Activated CD4-positive, alpha-beta T cell treated with anti-CD3 and anti-CD28 coated beads, Interleukin-2, amount 50 U/mL, for 24 hours (primary cell): ENCODE results near the gene ALG9.

Source experiments
- DNase-seq, 2 donors: peaks; one replicate each; pipeline ENCODE4 v3.0.0-alpha.2; 2020; ENCODE audit warnings: low read depth in 1 of 2, low spot score in 1 of 2

ALG9 gene

DNA sequence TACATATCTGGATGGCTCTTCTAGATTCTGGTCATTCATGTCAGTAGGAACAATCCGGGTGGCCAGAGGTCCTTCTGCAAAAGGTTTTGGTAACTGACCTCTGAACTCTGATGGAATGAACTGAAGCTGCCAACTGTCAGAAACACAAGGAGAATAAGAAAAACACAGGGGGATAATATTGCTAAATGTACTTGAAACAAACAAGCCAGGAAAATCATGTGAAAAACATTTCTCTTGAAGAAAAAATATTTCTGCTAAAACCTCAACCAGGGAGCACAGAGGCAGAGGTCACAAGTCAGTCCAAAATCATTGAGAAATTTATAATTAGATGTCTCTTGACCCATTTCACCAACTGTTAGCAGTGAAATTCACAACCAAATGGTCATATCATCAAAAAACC, 35.2 kb downstream of the ALG9 start:
- no peak for DNase-seq

- DNase-seq = no peak
Observed at GRCh38 chr11:111835665-111836064, 35.7 kb downstream of the ALG9 start.

DNA sequence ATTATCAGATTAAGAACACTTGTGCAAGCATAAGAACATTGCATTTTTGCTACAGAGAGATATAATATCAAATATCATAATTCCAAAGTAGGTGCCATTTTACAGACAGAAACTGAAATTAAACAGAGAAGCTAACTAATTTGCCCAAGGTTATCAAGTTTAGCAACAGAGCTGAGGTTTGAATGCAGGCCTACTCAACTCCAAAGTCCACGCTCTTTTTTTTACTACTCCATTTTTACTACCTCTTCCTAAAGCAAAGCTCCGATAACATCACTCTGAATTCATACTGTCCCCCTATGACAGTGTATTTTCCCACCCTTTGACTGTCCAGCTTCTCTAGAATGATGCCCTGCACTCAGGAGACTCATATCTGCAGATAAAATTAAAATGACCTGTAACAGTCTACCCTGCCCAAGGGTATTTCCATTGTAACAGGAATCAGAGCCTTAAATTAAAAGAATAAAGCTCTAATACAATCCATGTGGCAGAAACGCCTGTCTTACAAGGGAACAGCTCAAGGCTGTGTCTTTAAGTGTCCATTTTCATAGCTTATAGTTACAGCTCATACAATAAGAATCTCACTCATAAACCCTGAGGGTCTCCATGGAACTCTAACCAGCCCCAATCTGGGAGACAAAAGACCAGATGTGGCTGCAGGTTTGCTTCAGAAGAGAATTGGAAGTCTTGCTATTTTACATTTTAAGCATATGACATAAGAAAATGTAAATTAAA, 36.8 kb downstream of the ALG9 start:
- DNase-seq = no peak

- DNase-seq = no peak
Observed at GRCh38 chr11:111833524-111833923, 37.9 kb downstream of the ALG9 start.

GRCh38 chr11:111829185-111829968, 42.0 kb downstream of the ALG9 start:
- no peak for DNase-seq

DNA sequence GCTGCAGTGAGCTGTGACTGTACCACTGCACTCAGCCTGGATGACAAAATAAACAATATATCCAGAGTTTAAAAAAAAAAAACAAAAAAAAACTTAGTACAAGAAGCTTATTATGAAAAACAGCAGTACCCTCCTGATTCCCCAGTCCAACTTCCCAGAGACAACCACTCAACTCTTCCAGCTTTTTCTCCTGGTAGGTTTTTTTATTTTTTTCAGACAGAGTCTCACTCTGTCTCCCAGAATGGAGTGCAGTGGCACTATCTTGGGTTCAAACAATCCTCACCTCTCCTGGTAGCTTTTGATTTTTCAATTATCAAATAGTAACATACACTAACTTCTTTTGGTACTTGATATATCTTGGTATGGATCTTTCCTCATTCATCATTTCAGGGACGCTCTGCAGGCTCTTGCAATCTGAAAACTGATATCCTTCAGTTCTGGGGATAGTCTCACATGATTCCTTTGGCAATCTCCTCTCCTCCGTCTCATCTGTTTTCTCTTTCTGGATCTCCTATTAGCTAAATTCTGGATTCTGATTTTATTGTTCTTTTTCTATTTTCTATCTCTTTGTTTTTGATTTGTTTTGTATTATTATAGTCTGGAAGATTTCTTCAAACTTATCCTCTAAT, 44.9 kb downstream of the ALG9 start:
- no peak for DNase-seq

- no peak for DNase-seq
Observed at GRCh38 chr11:111823629-111824028, 47.8 kb downstream of the ALG9 start.

GRCh38 chr11:111823131-111823530, 48.2 kb downstream of the ALG9 start:
- no peak for DNase-seq

GRCh38 chr11:111819829-111820237, 51.5 kb downstream of the ALG9 start:
- no peak for DNase-seq

- no peak for DNase-seq
Observed at GRCh38 chr11:111819161-111819828, 52.1 kb downstream of the ALG9 start.

DNA sequence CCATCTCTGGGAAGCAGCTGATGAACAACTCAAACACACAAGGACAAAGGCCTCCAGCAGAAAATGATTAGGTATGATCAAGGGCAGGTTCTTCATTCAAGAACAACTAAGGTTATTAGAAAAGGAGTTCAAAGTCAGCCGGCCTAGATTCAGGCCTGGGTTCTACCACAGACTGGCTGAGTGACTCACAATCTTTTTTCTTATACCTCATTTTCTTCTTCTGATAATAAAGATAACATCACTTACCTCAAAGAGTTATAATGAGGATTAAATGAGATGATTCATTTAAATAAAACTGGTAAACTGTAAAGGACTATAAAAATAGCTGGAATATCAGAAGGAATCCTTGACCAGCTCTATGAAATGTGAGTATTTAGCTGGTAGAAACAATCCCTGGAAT, 55.9 kb downstream of the ALG9 start:
- no peak for DNase-seq

DNA sequence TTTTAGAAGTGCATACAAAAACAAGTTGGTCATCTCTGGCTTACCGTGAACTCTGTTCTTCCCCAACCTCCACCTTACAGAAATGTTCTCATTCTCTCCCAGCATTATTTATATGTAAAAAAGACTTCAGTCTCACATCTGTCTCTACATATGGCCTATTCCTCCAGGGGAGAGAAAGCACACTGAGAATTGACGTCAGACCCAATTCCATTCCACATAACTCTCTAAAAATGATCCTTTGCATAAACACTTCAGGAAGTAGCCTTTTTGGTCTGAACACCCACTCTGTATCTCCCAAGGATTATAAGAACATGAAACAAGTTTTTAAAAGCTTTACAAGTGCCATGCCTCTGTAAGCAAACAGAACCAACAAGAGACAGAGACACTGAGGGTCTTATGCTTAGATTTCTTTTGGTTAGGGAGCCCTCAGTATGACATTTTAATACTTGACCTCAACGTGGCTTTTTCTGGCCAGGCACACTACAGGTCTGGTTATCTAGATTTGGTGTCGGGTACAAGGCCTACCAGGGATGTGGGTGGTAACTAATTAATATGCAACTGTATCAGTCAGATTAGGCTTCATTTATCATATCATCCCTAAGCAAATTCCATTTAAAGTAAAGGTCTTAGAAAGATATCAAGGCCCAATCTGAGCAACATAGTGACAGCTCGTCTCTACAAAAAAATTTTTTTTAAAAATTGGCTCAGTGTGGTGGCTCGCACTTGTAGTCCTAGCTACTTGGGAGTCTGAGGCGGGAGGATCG, 56.6 kb downstream of the ALG9 start:
- DNase-seq = no peak

- no peak for DNase-seq
Observed at GRCh38 chr11:111814106-111814505, 57.3 kb downstream of the ALG9 start.

- no peak for DNase-seq
Observed at GRCh38 chr11:111812211-111812610, 59.2 kb downstream of the ALG9 start.

DNA sequence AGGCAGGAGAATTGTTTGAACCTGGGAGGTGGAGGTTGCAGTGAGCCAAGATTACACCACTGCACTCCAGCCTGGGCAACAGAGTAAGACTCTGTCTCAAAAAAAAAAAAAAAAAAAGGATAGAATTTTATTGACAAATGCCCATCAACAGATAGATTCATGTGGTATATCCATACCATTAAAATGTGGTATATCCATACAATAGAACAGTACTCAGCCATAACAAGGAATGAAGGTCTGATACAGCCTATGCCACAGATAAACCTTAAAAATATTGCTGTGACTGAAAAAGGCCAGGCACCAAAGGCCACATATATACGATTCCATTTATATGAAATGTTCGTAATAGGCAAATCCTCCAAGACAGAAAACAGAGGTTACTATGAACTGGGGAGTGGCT, 59.9 kb downstream of the ALG9 start:
- DNase-seq = no peak

DNA sequence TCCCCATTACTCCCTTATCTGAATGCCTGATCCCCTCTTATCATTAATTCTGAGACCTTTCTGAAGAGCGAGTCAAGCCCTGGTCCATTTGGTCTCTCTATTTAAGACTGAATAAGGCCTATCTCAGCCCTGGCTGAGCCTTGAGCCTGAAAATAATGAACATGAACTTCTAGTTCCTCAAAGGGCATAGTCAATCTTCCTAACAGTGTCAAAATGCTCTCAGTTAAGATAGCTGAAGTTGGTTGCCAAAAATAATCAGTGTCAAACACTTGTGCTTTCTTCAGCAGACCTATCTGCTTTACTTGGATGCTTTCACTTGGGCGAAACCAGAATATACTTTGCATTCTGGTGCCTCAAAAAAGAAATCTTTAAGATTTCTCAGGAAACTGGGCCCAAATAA, 62.5 kb downstream of the ALG9 start:
- DNase-seq = no peak

- no peak for DNase-seq
Observed at GRCh38 chr11:111808063-111808588, 63.3 kb downstream of the ALG9 start.

DNA sequence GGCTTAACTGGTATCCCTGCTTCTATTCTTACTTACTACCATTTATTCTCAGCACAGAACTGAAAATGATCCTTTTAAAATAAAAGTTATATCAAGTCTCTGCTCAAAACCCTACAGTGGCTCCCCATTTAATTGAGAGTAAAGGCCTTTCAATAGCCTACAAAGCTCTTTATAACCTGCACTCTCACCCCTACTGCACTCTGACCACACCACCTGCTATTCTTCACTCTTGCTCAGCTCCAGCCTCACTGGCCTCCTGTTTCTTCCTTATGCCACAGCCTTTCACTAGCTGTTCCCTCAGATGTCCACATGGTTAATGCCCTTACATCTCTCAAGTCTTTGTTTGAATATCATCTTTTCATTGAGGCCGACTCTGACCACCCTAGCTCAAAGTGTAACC, 64.3 kb downstream of the ALG9 start:
- no peak for DNase-seq

- no peak for DNase-seq
Observed at GRCh38 chr11:111801135-111801534, 70.2 kb downstream of the ALG9 start.

DNA sequence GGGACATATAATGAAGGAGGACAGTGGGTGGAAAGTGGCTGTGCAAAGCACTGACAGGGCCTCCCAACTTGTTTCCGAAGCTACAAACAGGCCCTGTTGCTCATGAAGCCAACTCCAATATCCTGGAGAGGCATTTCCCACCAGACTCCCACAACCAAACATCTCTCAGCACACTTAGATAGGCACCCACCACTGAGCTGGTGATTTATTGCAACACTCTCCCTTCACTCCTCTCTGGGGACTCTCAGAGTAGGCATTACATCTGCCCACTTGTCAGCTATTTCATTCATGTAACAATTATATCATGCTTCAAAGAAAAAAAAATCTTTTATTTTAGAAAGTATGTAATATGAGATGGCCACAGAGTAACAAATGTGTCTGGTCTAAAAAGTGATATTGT, 73.1 kb downstream of the ALG9 start:
- no peak for DNase-seq

DNA sequence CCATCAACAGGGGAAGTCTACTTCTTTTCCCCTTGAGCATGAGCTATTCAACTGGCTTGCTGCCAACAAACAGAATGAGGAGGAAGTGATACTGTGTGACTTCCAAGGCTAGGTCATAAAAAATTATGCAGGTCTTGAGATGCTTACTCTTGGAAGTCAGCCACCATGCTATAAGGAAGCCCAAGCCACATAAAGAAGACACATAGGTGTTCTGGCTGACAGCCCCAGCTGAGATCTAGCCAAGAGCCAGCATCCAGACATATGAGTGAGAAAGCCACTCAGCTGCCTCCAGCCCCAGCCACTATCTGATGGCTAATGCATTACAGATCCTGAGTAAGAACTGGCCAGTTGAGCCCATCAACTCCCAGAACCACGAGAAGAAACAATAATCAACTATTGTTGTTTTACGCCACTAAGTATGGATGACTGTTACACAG, 74.2 kb downstream of the ALG9 start:
- DNase-seq = no peak
